ENCODE data around the gene CPNE2. TPM values are rescaled to one million over a fixed set of nuclear protein-coding genes. Genes with fewer than 3 reads are reported as not detected.

CPNE2 gene
- total and polyA plus RNA-seq, 3 donors from 2014 or later = 18.3 to 51.8 (median 25.2) TPM

DNA sequence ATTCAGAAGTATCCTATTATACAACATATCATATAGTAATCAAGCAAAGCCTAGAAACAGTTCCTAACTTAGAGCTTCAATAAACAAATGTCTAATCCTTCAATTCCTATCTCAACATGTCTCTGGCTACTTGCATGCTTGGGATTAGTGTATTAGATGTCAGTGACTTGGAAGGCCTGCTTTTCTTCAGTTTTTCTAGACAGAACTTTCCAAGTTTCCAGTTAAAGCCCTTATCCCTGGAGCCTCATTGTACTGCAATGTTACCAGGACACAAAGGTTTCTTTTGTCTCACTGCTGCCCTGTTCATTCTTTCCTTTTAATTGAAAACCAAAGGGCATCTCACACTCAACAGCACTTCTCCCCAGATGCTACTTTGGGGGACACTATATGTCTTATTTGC lies 76.9 kb downstream of the CPNE2 start:
- Histone ChIP-seq H3K27ac (no peak overlapping the region), H3K27me3 (no peaks in the 10 kb centered on the region), H3K36me3 (ENCODE audit: low read depth, missing control alignments) (no peaks in the 10 kb centered on the region), H3K9me3 (no peaks in the 10 kb centered on the region), H3K4me3 (no peak overlapping the region), H3K4me1 (no peaks in the 10 kb centered on the region)
- no peak for DNase-seq
- TF ChIP-seq, protein P1, sequence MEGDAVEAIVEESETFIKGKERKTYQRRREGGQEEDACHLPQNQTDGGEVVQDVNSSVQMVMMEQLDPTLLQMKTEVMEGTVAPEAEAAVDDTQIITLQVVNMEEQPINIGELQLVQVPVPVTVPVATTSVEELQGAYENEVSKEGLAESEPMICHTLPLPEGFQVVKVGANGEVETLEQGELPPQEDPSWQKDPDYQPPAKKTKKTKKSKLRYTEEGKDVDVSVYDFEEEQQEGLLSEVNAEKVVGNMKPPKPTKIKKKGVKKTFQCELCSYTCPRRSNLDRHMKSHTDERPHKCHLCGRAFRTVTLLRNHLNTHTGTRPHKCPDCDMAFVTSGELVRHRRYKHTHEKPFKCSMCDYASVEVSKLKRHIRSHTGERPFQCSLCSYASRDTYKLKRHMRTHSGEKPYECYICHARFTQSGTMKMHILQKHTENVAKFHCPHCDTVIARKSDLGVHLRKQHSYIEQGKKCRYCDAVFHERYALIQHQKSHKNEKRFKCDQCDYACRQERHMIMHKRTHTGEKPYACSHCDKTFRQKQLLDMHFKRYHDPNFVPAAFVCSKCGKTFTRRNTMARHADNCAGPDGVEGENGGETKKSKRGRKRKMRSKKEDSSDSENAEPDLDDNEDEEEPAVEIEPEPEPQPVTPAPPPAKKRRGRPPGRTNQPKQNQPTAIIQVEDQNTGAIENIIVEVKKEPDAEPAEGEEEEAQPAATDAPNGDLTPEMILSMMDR (IDR thresholded peaks at IDR 0.05) = no peak
- no peak for TF ChIP-seq POLR2A (IDR thresholded peaks at IDR 0.05)
- intact Hi-C loops (cut with DNase I; ENCODE audit: low total_unique reads) = loop anchor here (5.0 kb wide), 1 partner anchor 77 kb away; the partner anchor contains the start of gene CPNE2

- H3K27me3 ChIP-seq = no peaks in the 10 kb centered on the region
- H3K27ac ChIP-seq = no peak overlapping the region
- no peak overlapping the region for H3K4me3 ChIP-seq
- H3K36me3 ChIP-seq (ENCODE audit: low read depth, missing control alignments) = no peaks in the 10 kb centered on the region
- no peak for TF ChIP-seq POLR2A (IDR thresholded peaks at IDR 0.05)
- TF ChIP-seq, protein P1 (IDR thresholded peaks at IDR 0.05) = no peak
- no peaks in the 10 kb centered on the region for H3K4me1 ChIP-seq
- 79 to 92% methylated on average over 5 of the region's 5 CpGs for WGBS, 2 donors
- H3K9me3 ChIP-seq = no peaks in the 10 kb centered on the region
- no peak for DNase-seq
- intact Hi-C loops (cut with DNase I; ENCODE audit: low total_unique reads) = no loop called here
Measured at GRCh38 chr16:57172721-57173290, 80.4 kb downstream of the CPNE2 start.

DNA sequence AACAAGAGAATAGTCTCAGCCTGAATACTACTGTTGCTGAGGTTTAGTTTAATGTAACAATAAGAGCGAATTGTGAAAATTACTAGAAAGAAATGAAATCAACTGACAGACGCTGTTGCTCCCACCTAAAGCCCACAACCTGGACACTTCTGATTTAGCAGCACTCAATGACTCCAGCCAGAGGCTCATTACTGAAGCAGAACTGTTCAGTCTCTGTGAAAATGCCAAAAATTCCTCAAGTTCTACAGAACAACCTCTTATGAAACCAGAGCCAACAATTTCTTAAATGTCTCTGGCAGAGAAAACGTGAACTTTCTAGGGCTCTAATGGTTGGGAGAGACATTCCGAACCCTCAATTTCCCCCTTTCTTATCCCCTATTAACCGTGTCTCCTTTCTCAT lies 83.5 kb downstream of the CPNE2 start:
- TF ChIP-seq, protein P1 (IDR thresholded peaks at IDR 0.05) = no peak
- TF ChIP-seq POLR2A (IDR thresholded peaks at IDR 0.05) = no peak
- no peaks in the 10 kb centered on the region for H3K27me3 ChIP-seq
- no peaks in the 10 kb centered on the region for H3K36me3 ChIP-seq (ENCODE audit: low read depth, missing control alignments)
- H3K4me3 ChIP-seq = no peak overlapping the region
- H3K4me1 ChIP-seq = no peaks in the 10 kb centered on the region
- no peaks in the 10 kb centered on the region for H3K9me3 ChIP-seq
- 54 to 66% methylated on average over 5 of the region's 5 CpGs for WGBS, 2 donors
- no peak for DNase-seq
- intact Hi-C loops (cut with DNase I; ENCODE audit: low total_unique reads) = no loop called here
- no peak overlapping the region for H3K27ac ChIP-seq

DNA sequence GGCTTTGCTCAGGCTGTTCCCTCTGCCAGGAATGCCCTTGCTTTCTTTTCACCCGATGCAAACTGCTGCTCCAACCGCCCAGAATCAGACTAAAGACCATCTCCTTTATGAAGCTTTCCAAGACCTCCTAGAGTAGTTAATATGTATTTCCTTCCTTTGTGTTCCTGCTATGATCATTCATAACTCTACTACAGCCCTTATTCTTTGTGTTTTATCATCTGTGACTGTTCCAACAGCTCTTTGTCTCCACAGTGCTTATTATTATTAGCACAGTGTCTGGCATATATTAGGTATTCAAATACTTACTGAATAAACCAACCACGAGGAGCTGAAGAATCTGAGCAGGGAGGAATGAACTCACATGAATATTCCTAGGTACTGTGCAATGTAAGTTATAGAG lies 85.8 kb downstream of the CPNE2 start:
- Histone ChIP-seq H3K36me3 (ENCODE audit: low read depth, missing control alignments) (no peaks in the 10 kb centered on the region), H3K27me3 (no peaks in the 10 kb centered on the region), H3K4me1 (no peaks in the 10 kb centered on the region), H3K27ac (no peak overlapping the region), H3K9me3 (no peaks in the 10 kb centered on the region), H3K4me3 (no peak overlapping the region)
- WGBS, 2 donors = 78 to 80% methylated on average over 3 of the region's 3 CpGs
- TF ChIP-seq, protein P1 (IDR thresholded peaks at IDR 0.05) = no peak
- no peak for TF ChIP-seq POLR2A (IDR thresholded peaks at IDR 0.05)
- intact Hi-C loops (cut with DNase I; ENCODE audit: low total_unique reads) = no loop called here
- no peak for DNase-seq

DNA sequence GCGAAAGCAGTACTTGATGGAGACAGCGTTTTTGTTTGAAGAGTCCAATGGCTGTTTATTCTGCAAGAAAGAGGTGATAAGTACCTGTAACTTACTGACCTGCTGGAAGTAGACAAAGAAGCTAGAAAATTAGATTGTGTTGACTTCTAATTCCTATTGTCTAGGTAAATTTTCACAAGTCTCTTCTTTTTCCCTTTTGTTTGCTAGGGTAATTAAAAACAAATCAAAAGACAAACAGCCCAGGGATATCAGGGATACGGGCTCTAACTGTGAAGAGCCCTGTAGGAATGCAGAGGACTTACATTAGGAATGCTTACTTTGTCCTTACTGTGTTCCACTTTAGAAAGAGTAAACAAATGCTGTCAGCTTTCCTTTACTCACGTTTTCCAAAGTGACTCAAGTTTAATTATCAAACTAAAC lies 86.4 kb downstream of the CPNE2 start:
- no peak for TF ChIP-seq POLR2A (IDR thresholded peaks at IDR 0.05)
- TF ChIP-seq, protein P1 (IDR thresholded peaks at IDR 0.05) = no peak
- Histone ChIP-seq H3K9me3 (no peaks in the 10 kb centered on the region), H3K27ac (no peak overlapping the region), H3K36me3 (ENCODE audit: low read depth, missing control alignments) (no peaks in the 10 kb centered on the region), H3K4me1 (no peaks in the 10 kb centered on the region), H3K4me3 (no peak overlapping the region), H3K27me3 (no peaks in the 10 kb centered on the region)
- intact Hi-C loops (cut with DNase I; ENCODE audit: low total_unique reads) = no loop called here
- DNase-seq = no peak
- WGBS, 2 donors = 69 to 71% methylated on average over 4 of the region's 4 CpGs

Data from testis (tissue), 3 donors.